CD4-positive, alpha-beta T cell (primary cell): Measurements from ENCODE around the gene MT1G. TPM values are rescaled to one million over a fixed set of nuclear protein-coding genes. Genes with fewer than 3 reads are reported as not detected.
"Not testable (repeated sequence)": the region's sequence is repeated elsewhere in the genome, so short reads cannot be mapped to it uniquely, and the experiment has no call there.

Source experiments
- ATAC-seq: fragments of 200-7000 bp; cut with Tn5 transposase; one replicate; pipeline ENCODE4 v1.10.0; 2022; ENCODE audit warnings: mild to moderate bottlenecking; ENCODE audit not compliant: poor library complexity
- CTCF ChIA-PET: fragments of 350-600 bp; sonication (Branson Sonifier 250); formaldehyde crosslinking; loops from one replicate; lab custom pipeline; 2021; ENCODE audit warnings: antibody characterized with exemption, inconsistent platforms; lab: Charles Lee
- POLR2A ChIA-PET: fragments of 350-600 bp; sonication (Branson Sonifier 250); formaldehyde crosslinking; loops from one replicate; lab custom pipeline; 2021; ENCODE audit warnings: antibody characterized with exemption, inconsistent platforms; lab: Charles Lee
- DNase-seq, 14 experiments: peaks; one replicate each; pipeline ENCODE4 v3.0.0-alpha.2; 2013 to 2020; ENCODE audit warnings: mixed read lengths in 2 of 14
- H3K27ac ChIP-seq, 2 donors: one replicate each; pipeline versions ENCODE4 v1.5.1 to v1.7.0; 2013; ENCODE audit warnings: low read length in 2 of 2, low read depth in 1 of 2, mild to moderate bottlenecking in 1 of 2
- H3K27me3 ChIP-seq, 2 experiments: 1 replicate in 1 of 2; 2 replicates in 1 of 2; pipeline versions ENCODE4 v1.6.1 to v1.7.0; 2013; ENCODE audit warnings: low read length in 2 of 2, control low read depth in 1 of 2, mild to moderate bottlenecking in 1 of 2, moderate library complexity in 1 of 2; ENCODE audit not compliant: insufficient read depth in 2 of 2, control insufficient read depth in 1 of 2
- H3K36me3 ChIP-seq: one replicate; pipeline ENCODE4 v1.6.1; 2013; ENCODE audit warnings: low read length, control low read depth; ENCODE audit not compliant: insufficient read depth
- H3K4me1 ChIP-seq: one replicate; pipeline ENCODE4 v1.6.1; 2013; ENCODE audit warnings: low read length, control low read depth; ENCODE audit not compliant: insufficient read depth
- H3K4me3 ChIP-seq: one replicate; pipeline ENCODE4 v1.5.1; 2013; ENCODE audit warnings: mild to moderate bottlenecking, low read length, moderate library complexity
- H3K9me3 ChIP-seq, 2 experiments: 1 replicate in 1 of 2; 2 replicates in 1 of 2; pipeline versions ENCODE4 v1.6.1 to v1.7.0; 2013; ENCODE audit warnings: low read length in 2 of 2, mild to moderate bottlenecking in 2 of 2, control low read depth in 1 of 2, moderate library complexity in 1 of 2; ENCODE audit not compliant: control insufficient read depth in 1 of 2, insufficient read depth in 1 of 2
- H3K27ac Mint-ChIP-seq: one replicate; pipeline ENCODE4 v1.8.0; 2020; ENCODE audit warnings: mixed read lengths
- H3K27me3 Mint-ChIP-seq: one replicate; pipeline ENCODE4 v1.8.0; 2021; ENCODE audit warnings: mixed read lengths
- H3K36me3 Mint-ChIP-seq: one replicate; pipeline ENCODE4 v1.8.0; 2021; ENCODE audit warnings: low read depth, mixed read lengths
- H3K4me1 Mint-ChIP-seq: one replicate; pipeline ENCODE4 v1.8.0; 2021; ENCODE audit warnings: low read depth, mixed read lengths
- H3K4me3 Mint-ChIP-seq: one replicate; pipeline ENCODE4 v1.8.0; 2020; ENCODE audit warnings: mild to moderate bottlenecking, mixed read lengths
- H3K9me3 Mint-ChIP-seq: one replicate; pipeline ENCODE4 v1.8.0; 2020; ENCODE audit warnings: mixed read lengths
- intact Hi-C, 2 experiments: fragments of 100-400 bp; cut with DNase I in 1 of 2; cut with micrococcal nuclease in 1 of 2; formaldehyde crosslinking; loops; one replicate each; pipeline versions ENCODE4 v1.15.1 to v1.9.0; 2023 to 2025; cut with DNase I, micrococcal nuclease
- polyA plus RNA-seq, 2 donors: library from polyadenylated mRNA; unstranded; fragments of 120-200 nt; gene quantifications; one replicate each; pipeline ENCODE4 v1.2.1, GENCODE V29; 2013
- total RNA-seq, 174 experiments: library from RNA in 2 of 174; stranded (reverse) in 2 of 174; gene quantifications; one replicate each; pipeline ENCODE4 v1.2.3 and lab custom pipeline; 2021 to 2026
- TF ChIP-seq, protein P1 (sequence below): fragments of 200-600 bp; IDR thresholded peaks from one replicate; pipeline ENCODE4 v1.8.0; 2022; ENCODE audit warnings: antibody characterized with exemption, mild to moderate bottlenecking

Gene MT1G
- total RNA-seq (not detected), total RNA-seq (lab: John Stamatoyannopoulos, UW) (0 to 3.3 (median 0) reads per million in 172 experiments)
- polyA plus RNA-seq (2013, experiment 1 of 2): 2.3 TPM
- polyA plus RNA-seq (2013, experiment 2 of 2): not detected

DNA sequence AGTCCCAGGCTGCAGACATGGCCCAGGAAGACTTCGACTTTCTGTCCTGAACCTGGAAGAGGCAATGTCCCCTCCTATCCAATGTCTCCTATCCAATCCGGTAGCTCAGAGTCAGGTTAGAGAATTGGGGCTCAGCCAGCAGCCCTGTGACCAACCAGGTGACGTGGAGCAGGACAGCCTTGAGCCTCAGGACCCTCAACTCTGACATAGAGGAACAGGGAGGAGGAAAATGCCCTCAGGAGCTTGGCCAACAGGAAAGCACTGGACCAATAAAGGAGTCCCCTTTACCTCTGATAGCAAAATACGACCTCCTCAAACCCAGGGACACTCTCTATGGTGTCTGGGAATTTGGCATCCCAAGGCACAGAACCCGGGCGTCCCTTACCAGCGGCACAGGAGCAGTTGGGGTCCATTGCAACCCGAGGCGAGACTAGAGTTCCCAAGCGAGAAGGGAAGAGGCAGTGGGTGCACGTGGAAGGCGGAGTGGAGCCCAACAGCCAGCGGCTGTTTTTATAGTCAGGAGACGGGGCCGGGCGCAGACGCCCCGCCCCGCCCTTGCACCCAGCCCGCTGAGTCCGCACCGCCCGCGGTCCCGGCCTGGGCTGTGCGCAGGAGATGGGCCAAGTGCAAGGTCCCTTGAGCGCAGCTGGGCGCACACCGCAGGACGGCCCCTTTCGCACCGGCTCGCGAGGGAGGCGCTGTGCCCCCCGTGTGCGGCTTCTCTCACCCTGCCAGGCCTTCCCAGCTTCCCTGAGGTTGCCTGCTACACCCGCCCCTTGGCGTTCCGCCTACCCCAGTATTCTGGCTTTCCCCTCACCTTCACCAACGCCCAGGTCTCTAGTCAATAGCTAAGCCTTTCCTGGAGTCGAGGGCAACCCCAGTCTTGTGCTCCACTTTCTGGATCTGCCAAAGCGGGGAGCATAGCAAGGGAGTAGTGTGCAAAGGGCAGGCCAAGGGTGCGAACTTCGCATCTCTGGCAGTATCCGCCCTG lies at the start of gene MT1G:
TSS of gene MT1G (minus strand) at position 485 of the 991 bp plus-strand sequence. CDS start at position 413, 72 bp downstream.
- H3K36me3 ChIP-seq: no peaks in the 10 kb centered on the region
- ATAC-seq: peak; percentile 41
- Mint-ChIP-seq H3K4me3 (peak within 1 kb of the TSS; percentile 34), H3K4me1 (peaks cover 22% of the 10 kb centered on the region), H3K27ac (no peak within 1 kb of the TSS), H3K36me3 (no peaks in the 10 kb centered on the region), H3K27me3 (peaks cover 96% of the 10 kb centered on the region), H3K9me3 (no peaks in the 10 kb centered on the region)
- DNase-seq: peak in 5 of 14 experiments; percentile 4 to 47 (median 20)
- no peak within 1 kb of the TSS for H3K4me3 ChIP-seq
- H3K27me3 ChIP-seq: peaks cover 48 to 59% of the 10 kb centered on the region in 2 experiments
- intact Hi-C loops: no loop called here
- H3K4me1 ChIP-seq: peaks cover 27% of the 10 kb centered on the region
- H3K27ac ChIP-seq: no peak within 1 kb of the TSS
- POLR2A ChIA-PET: interaction anchor here (2.4 kb wide), 1 partner anchor 15 kb away, joined by 11 read pairs; the partner anchor contains the start of gene MT1X
- peaks cover 0 to 11% of the 10 kb centered on the region in 2 experiments for H3K9me3 ChIP-seq
- CTCF ChIA-PET: no interaction called here
- TF ChIP-seq, protein P1, sequence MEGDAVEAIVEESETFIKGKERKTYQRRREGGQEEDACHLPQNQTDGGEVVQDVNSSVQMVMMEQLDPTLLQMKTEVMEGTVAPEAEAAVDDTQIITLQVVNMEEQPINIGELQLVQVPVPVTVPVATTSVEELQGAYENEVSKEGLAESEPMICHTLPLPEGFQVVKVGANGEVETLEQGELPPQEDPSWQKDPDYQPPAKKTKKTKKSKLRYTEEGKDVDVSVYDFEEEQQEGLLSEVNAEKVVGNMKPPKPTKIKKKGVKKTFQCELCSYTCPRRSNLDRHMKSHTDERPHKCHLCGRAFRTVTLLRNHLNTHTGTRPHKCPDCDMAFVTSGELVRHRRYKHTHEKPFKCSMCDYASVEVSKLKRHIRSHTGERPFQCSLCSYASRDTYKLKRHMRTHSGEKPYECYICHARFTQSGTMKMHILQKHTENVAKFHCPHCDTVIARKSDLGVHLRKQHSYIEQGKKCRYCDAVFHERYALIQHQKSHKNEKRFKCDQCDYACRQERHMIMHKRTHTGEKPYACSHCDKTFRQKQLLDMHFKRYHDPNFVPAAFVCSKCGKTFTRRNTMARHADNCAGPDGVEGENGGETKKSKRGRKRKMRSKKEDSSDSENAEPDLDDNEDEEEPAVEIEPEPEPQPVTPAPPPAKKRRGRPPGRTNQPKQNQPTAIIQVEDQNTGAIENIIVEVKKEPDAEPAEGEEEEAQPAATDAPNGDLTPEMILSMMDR: no peak

DNA sequence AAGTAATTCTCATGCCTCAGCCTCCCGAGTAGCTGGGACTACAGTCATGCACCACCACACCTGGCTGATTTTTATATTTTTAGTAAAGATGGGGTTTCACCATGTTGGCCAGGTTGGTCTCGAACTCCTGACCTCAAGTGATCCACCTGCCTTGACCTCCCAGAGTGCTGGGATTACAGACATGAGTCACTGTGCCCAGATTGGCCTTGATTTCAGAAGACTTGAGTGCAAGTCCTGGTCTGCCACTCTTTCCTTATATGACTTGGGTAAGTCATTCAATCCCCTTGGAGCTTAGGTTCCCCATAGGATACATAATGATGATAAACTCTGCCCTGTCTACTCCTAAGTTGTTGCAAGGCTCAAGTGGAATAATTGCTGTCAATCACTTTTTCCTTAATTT lies 49.7 kb upstream of the MT1G start:
- DNase-seq, H3K9me3 Mint-ChIP-seq, H3K4me1 ChIP-seq, H3K36me3 Mint-ChIP-seq, H3K27me3 ChIP-seq, H3K27ac Mint-ChIP-seq, H3K36me3 ChIP-seq, H3K4me3 Mint-ChIP-seq, H3K27ac ChIP-seq, H3K4me1 Mint-ChIP-seq, POLR2A ChIA-PET, H3K9me3 ChIP-seq, ATAC-seq, H3K27me3 Mint-ChIP-seq, intact Hi-C loops, H3K4me3 ChIP-seq: not testable (repeated sequence)
- CTCF ChIA-PET: interaction anchor here (1.1 kb wide), 1 partner anchor 15 kb away, joined by 4 read pairs; no protein-coding TSS in a partner anchor

DNA sequence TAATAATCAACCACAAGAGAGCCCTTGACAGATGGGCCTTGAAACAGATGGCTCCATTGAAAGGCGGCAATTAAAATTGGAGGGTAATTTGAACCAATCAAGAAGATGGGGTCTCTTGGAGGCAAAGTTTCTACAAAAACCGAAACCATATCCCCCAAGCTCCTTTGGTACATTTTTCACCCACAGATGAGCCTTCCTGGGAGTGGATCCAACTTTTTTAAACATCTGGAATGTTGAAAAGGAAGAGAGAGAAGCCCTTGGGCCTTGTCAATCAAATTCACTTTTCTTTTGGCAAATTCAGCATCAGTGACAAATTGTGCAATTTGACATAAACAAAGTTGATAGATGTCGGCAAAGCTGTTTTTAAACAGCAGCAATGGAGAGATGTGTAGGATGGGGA lies 48.9 kb upstream of the MT1G start:
- Mint-ChIP-seq H3K36me3 (no peaks in the 10 kb centered on the region), H3K9me3 (no peaks in the 10 kb centered on the region), H3K27me3 (no peaks in the 10 kb centered on the region), H3K4me3 (no peak overlapping the region), H3K4me1 (no peaks in the 10 kb centered on the region), H3K27ac (no peak overlapping the region)
- TF ChIP-seq, protein P1: no peak
- CTCF ChIA-PET: no interaction called here
- Histone ChIP-seq H3K27ac (no peak overlapping the region), H3K4me1 (no peaks in the 10 kb centered on the region), H3K4me3 (no peak overlapping the region), H3K36me3 (no peaks in the 10 kb centered on the region), H3K27me3 (no peaks in the 10 kb centered on the region), H3K9me3 (no peaks in the 10 kb centered on the region)
- ATAC-seq: no peak
- intact Hi-C loops: no loop called here
- no peak for DNase-seq
- POLR2A ChIA-PET: no interaction called here
